Inflammatory macrophage treated with lipopolysaccharide for 4 hours (primary cell): ENCODE results near the gene TSPAN12.

ENCODE experiments used
- DNase-seq: peaks from one replicate; pipeline ENCODE4 v3.0.0-alpha.2; 2020

Gene TSPAN12

GRCh38 chr7:120842121-120842621 lies 15.8 kb downstream of the TSPAN12 start:
- no peak for DNase-seq

GRCh38 chr7:120841608-120842007 lies 16.3 kb downstream of the TSPAN12 start:
- no peak for DNase-seq

GRCh38 chr7:120838281-120838682 lies 19.7 kb downstream of the TSPAN12 start:
- DNase-seq, result no peak

- no peak for DNase-seq
Observed at GRCh38 chr7:120837599-120837998, 20.3 kb downstream of the TSPAN12 start.

GRCh38 chr7:120836556-120837115 lies 21.3 kb downstream of the TSPAN12 start:
- no peak for DNase-seq

GRCh38 chr7:120834726-120835125 lies 23.2 kb downstream of the TSPAN12 start:
- DNase-seq, result no peak

GRCh38 chr7:120833546-120833945 lies 24.4 kb downstream of the TSPAN12 start:
- DNase-seq, result no peak

GRCh38 chr7:120832803-120833202 lies 25.1 kb downstream of the TSPAN12 start:
- DNase-seq, result no peak

GRCh38 chr7:120831260-120831659 lies 26.7 kb downstream of the TSPAN12 start:
- DNase-seq, result no peak

GRCh38 chr7:120829487-120829886 lies 28.5 kb downstream of the TSPAN12 start:
- DNase-seq, result no peak

GRCh38 chr7:120828528-120828927 lies 29.4 kb downstream of the TSPAN12 start:
- DNase-seq, result no peak

GRCh38 chr7:120827371-120828118 lies 30.4 kb downstream of the TSPAN12 start:
- no peak for DNase-seq

- no peak for DNase-seq
Observed at GRCh38 chr7:120825576-120825975, 32.4 kb downstream of the TSPAN12 start.

GRCh38 chr7:120825152-120825551 lies 32.8 kb downstream of the TSPAN12 start:
- no peak for DNase-seq

GRCh38 chr7:120819861-120820260 lies 38.1 kb downstream of the TSPAN12 start:
- no peak for DNase-seq

- no peak for DNase-seq
Observed at GRCh38 chr7:120817851-120818250, 40.1 kb downstream of the TSPAN12 start.

- DNase-seq, result no peak
Observed at GRCh38 chr7:120814253-120814939, 43.5 kb downstream of the TSPAN12 start.

- no peak for DNase-seq
Observed at GRCh38 chr7:120813546-120814252, 44.2 kb downstream of the TSPAN12 start.

GRCh38 chr7:120813089-120813488 lies 44.9 kb downstream of the TSPAN12 start:
- DNase-seq, result no peak

GRCh38 chr7:120809260-120809659 lies 48.7 kb downstream of the TSPAN12 start:
- DNase-seq, result no peak

- no peak for DNase-seq
Observed at GRCh38 chr7:120807390-120807789, 50.6 kb downstream of the TSPAN12 start.

GRCh38 chr7:120806669-120807068 lies 51.3 kb downstream of the TSPAN12 start:
- DNase-seq, result peak; percentile 7
